Nephron progenitor cell (in vitro differentiated cells): ENCODE results near the gene SFXN1.

Source experiments
- DNase-seq: peaks from one replicate; pipeline ENCODE4 v3.0.0; 2021
- H3K27ac Mint-ChIP-seq: 2 replicates; pipeline ENCODE4 v1.8.0; 2021; ENCODE audit warnings: mild to moderate bottlenecking, moderate library complexity, mixed read lengths
- H3K27me3 Mint-ChIP-seq: 2 replicates; pipeline ENCODE4 v1.8.0; 2021; ENCODE audit warnings: mild to moderate bottlenecking, low read depth, mixed read lengths; ENCODE audit not compliant: poor library complexity
- H3K36me3 Mint-ChIP-seq: 2 replicates; pipeline ENCODE4 v1.8.0; 2021; ENCODE audit warnings: low read depth, mixed read lengths
- H3K4me1 Mint-ChIP-seq: 2 replicates; pipeline ENCODE4 v1.8.0; 2021; ENCODE audit warnings: mixed read lengths
- H3K4me3 Mint-ChIP-seq: 2 replicates; pipeline ENCODE4 v1.8.0; 2021; ENCODE audit warnings: mild to moderate bottlenecking, moderate library complexity, mixed read lengths
- H3K9me3 Mint-ChIP-seq: 2 replicates; pipeline ENCODE4 v1.8.0; 2021; ENCODE audit warnings: mild to moderate bottlenecking, moderate library complexity, mixed read lengths
- CTCF ChIP-seq: fragments of 200-600 bp; sonication (generic); IDR thresholded peaks from 2 replicates; pipeline ENCODE4 v1.5.0; 2021; ENCODE audit warnings: antibody characterized with exemption

Gene SFXN1

GRCh38 chr5:175468892-175469291 lies 9.5 kb upstream of the SFXN1 start:
- Mint-ChIP-seq H3K4me3 (no peak overlapping the region), H3K27me3 (peaks cover 15% of the 10 kb centered on the region), H3K9me3 (no peaks in the 10 kb centered on the region), H3K27ac (no peak overlapping the region), H3K36me3 (no peaks in the 10 kb centered on the region), H3K4me1 (peaks cover 16% of the 10 kb centered on the region)
- TF ChIP-seq CTCF: no peak
- DNase-seq: no peak

- Mint-ChIP-seq H3K4me3 (no peak overlapping the region), H3K9me3 (no peaks in the 10 kb centered on the region), H3K27me3 (peaks cover 25% of the 10 kb centered on the region), H3K36me3 (no peaks in the 10 kb centered on the region), H3K27ac (no peak overlapping the region), H3K4me1 (peaks cover 10% of the 10 kb centered on the region)
- DNase-seq: no peak
- TF ChIP-seq CTCF: no peak
Observed at GRCh38 chr5:175469916-175470315, 8.4 kb upstream of the SFXN1 start.

- no peak overlapping the region for H3K27ac Mint-ChIP-seq
Observed at GRCh38 chr5:175470781-175471180, 7.6 kb upstream of the SFXN1 start.

DNA sequence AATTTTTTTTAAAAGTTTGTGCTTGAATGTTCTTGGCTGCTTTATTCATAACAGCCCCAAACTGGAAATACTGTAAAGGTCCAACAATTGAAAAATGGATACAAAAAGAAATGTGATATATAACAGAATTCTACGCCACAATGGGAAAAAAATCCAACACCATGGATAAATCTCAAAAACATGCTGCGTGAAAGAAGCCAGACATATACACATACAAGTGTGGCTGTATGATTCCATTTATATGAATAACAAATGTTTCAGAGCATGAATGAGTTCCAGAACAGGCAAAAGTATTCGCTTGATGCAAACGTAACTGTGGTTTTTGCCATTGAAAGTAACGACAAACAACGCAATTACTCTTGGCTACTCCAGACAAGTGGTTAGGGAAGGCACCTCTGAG lies 7.2 kb upstream of the SFXN1 start:
- no peaks in the 10 kb centered on the region for H3K9me3 Mint-ChIP-seq
- no peak for TF ChIP-seq CTCF
- H3K4me1 Mint-ChIP-seq: peaks cover 10% of the 10 kb centered on the region
- H3K27me3 Mint-ChIP-seq: peaks cover 30% of the 10 kb centered on the region
- no peaks in the 10 kb centered on the region for H3K36me3 Mint-ChIP-seq
- H3K4me3 Mint-ChIP-seq: no peak overlapping the region
- DNase-seq: no peak
- H3K27ac Mint-ChIP-seq: no peak overlapping the region

More at GRCh38 chr5:175470781-175471180, 7.6 kb upstream of the SFXN1 start:
- H3K36me3 Mint-ChIP-seq: no peaks in the 10 kb centered on the region
- DNase-seq: no peak
- H3K27me3 Mint-ChIP-seq: peaks cover 31% of the 10 kb centered on the region
- no peak overlapping the region for H3K4me3 Mint-ChIP-seq
- H3K9me3 Mint-ChIP-seq: no peaks in the 10 kb centered on the region
- no peak for TF ChIP-seq CTCF
- H3K4me1 Mint-ChIP-seq: peaks cover 10% of the 10 kb centered on the region

DNA sequence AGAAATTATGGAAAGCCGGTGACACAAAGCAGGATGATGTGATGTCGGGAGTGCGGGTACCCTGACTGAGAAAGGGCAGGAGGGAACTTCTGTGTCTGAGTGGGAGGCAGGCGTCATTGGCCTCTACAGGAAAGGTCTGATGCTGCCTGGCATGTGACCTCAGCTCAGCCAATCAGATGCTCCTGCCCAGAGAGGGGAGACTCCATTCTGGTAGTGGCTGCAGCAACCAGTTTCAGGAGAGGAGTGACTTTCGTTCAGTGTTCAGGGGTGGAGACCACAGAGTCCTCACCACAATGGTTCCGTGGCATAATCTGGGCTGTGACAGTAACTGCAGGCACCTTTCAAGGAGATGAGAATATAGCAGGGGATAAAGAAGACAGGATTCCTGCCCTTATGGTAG lies 6.7 kb upstream of the SFXN1 start:
- no peak for TF ChIP-seq CTCF
- peaks cover 34% of the 10 kb centered on the region for H3K27me3 Mint-ChIP-seq
- peaks cover 10% of the 10 kb centered on the region for H3K4me1 Mint-ChIP-seq
- no peak for DNase-seq
- no peaks in the 10 kb centered on the region for H3K36me3 Mint-ChIP-seq
- H3K9me3 Mint-ChIP-seq: no peaks in the 10 kb centered on the region
- no peak overlapping the region for H3K27ac Mint-ChIP-seq
- no peak overlapping the region for H3K4me3 Mint-ChIP-seq

DNA sequence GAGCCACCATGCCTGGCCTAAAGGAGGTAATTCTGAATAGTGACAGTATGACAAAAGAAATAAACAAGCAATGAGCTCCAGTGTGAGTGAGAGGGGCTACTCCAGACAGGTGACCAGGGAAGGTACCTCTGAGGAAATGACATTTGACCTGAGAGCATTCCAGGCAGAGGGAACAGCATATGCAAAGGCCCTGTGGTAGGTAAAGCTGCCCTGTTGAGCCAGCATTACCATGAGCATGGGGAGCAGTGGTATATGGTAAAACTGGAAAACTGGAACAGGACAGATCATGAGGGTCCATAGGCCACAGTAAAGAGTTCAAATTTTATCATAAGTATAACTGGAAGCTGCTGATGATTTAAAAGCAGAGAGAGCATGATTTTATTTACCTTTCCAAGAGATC lies 6.0 kb upstream of the SFXN1 start:
- H3K9me3 Mint-ChIP-seq: no peaks in the 10 kb centered on the region
- no peaks in the 10 kb centered on the region for H3K36me3 Mint-ChIP-seq
- H3K27ac Mint-ChIP-seq: no peak overlapping the region
- DNase-seq: no peak
- H3K4me3 Mint-ChIP-seq: no peak overlapping the region
- H3K4me1 Mint-ChIP-seq: peaks cover 10% of the 10 kb centered on the region
- H3K27me3 Mint-ChIP-seq: peaks cover 38% of the 10 kb centered on the region
- no peak for TF ChIP-seq CTCF
